Vagina (tissue), 2 donors: ENCODE results near the gene DOK6. TPM values are rescaled to one million over a fixed set of nuclear protein-coding genes. Genes with fewer than 3 reads are reported as not detected.

ENCODE experiments used
- DNase-seq, 2 donors: peaks; one replicate each; pipeline ENCODE4 v3.0.0-alpha.2; 2017; ENCODE audit errors: extremely low spot score in 2 of 2
- H3K27ac ChIP-seq: fragments of 200-600 bp; sonication (generic); one replicate; pipeline ENCODE4 v1.5.1; 2019
- H3K27me3 ChIP-seq: fragments of 200-600 bp; sonication (generic); one replicate; pipeline ENCODE4 v1.5.1; 2019
- H3K36me3 ChIP-seq, 2 donors: fragments of 200-600 bp; sonication (generic); one replicate each; pipeline ENCODE4 v1.5.1; 2017 to 2019
- H3K4me1 ChIP-seq: fragments of 200-600 bp; sonication (generic); one replicate; pipeline ENCODE4 v1.5.1; 2019
- H3K4me3 ChIP-seq, 2 donors: fragments of 200-600 bp; sonication (generic); 1 replicate in 1 of 2; 2 replicates in 1 of 2; pipeline ENCODE4 v1.5.1; 2016 to 2019
- H3K9me3 ChIP-seq: fragments of 200-600 bp; sonication (generic); one replicate; pipeline ENCODE4 v1.5.1; 2019
- CTCF ChIP-seq, 3 experiments: fragments of 450-650 bp in 2 of 3; fragments of 200-600 bp in 1 of 3; sonication (generic) in 1 of 3; IDR thresholded peaks; one replicate each; pipeline ENCODE4 v1.5.1; 2017 to 2019; ENCODE audit warnings: antibody characterized with exemption in 3 of 3, mild to moderate bottlenecking in 2 of 3, moderate library complexity in 2 of 3
- POLR2A ChIP-seq, 2 donors: fragments of 450-650 bp; IDR thresholded peaks; one replicate each; pipeline ENCODE4 v1.6.1; 2017; ENCODE audit warnings: antibody characterized with exemption in 2 of 2, mild to moderate bottlenecking in 2 of 2, moderate library complexity in 2 of 2
- POLR2AphosphoS5 ChIP-seq, 2 donors: sonication (generic); formaldehyde crosslinking; IDR thresholded peaks; one replicate each; pipeline ENCODE4 v1.9.0; 2017; ENCODE audit warnings: antibody characterized with exemption in 2 of 2, mild to moderate bottlenecking in 2 of 2, low read depth in 1 of 2; ENCODE audit not compliant: insufficient read depth in 1 of 2
- intact Hi-C: fragments of 100-400 bp; cut with DNase I; formaldehyde crosslinking; loops from one replicate; pipeline ENCODE4 v1.15.1; 2023
- total RNA-seq: library from RNA; depleted of rRNA; stranded (reverse); fragments of >200 nt; gene quantifications from one replicate; pipeline ENCODE4 v1.2.3, GENCODE V29; 2016

The DOK6 gene
- total RNA-seq, 1 donor from 2014 or later: 1.2 TPM

GRCh38 chr18:69597561-69597960, 196.9 kb downstream of the DOK6 start:
- no peak overlapping the region for H3K27ac ChIP-seq
- no peaks in the 10 kb centered on the region for H3K4me1 ChIP-seq
- no peak for DNase-seq
- no peak overlapping the region for H3K4me3 ChIP-seq
- TF ChIP-seq POLR2AphosphoS5 (IDR thresholded peaks at IDR 0.05; ENCODE audit: insufficient read depth in 1 of 2, low read depth in 1 of 2) (no peak), CTCF (IDR thresholded peaks at IDR 0.05) (no peak), POLR2A (IDR thresholded peaks at IDR 0.05) (no peak)
- H3K27me3 ChIP-seq: no peaks in the 10 kb centered on the region
- no peaks in the 10 kb centered on the region for H3K36me3 ChIP-seq
- no peaks in the 10 kb centered on the region for H3K9me3 ChIP-seq
- intact Hi-C loops: no loop called here

GRCh38 chr18:69599377-69599776, 198.7 kb downstream of the DOK6 start:
- no peaks in the 10 kb centered on the region for H3K27me3 ChIP-seq
- no peak for TF ChIP-seq POLR2A (IDR thresholded peaks at IDR 0.05)
- no peak for TF ChIP-seq CTCF (IDR thresholded peaks at IDR 0.05)
- TF ChIP-seq POLR2AphosphoS5 (IDR thresholded peaks at IDR 0.05; ENCODE audit: insufficient read depth in 1 of 2, low read depth in 1 of 2): no peak
- DNase-seq: no peak
- no peaks in the 10 kb centered on the region for H3K36me3 ChIP-seq
- H3K9me3 ChIP-seq: no peaks in the 10 kb centered on the region
- no peaks in the 10 kb centered on the region for H3K4me1 ChIP-seq
- no peak overlapping the region for H3K4me3 ChIP-seq
- H3K27ac ChIP-seq: no peak overlapping the region
- intact Hi-C loops: no loop called here

- TF ChIP-seq CTCF (IDR thresholded peaks at IDR 0.05): no peak
- TF ChIP-seq POLR2A (IDR thresholded peaks at IDR 0.05): no peak
- no peak for TF ChIP-seq POLR2AphosphoS5 (IDR thresholded peaks at IDR 0.05; ENCODE audit: insufficient read depth in 1 of 2, low read depth in 1 of 2)
- intact Hi-C loops: no loop called here
Observed at GRCh38 chr18:69612242-69612641, 211.6 kb downstream of the DOK6 start.

GRCh38 chr18:69616114-69616513, 215.4 kb downstream of the DOK6 start:
- intact Hi-C loops: no loop called here
- Histone ChIP-seq H3K27me3 (no peaks in the 10 kb centered on the region), H3K27ac (no peak overlapping the region), H3K4me1 (no peaks in the 10 kb centered on the region), H3K4me3 (no peak overlapping the region), H3K9me3 (no peaks in the 10 kb centered on the region), H3K36me3 (no peaks in the 10 kb centered on the region)
- DNase-seq: no peak
- TF ChIP-seq POLR2AphosphoS5 (IDR thresholded peaks at IDR 0.05; ENCODE audit: insufficient read depth in 1 of 2, low read depth in 1 of 2) (no peak), POLR2A (IDR thresholded peaks at IDR 0.05) (no peak), CTCF (IDR thresholded peaks at IDR 0.05) (no peak)

More at GRCh38 chr18:69612242-69612641, 211.6 kb downstream of the DOK6 start:
- H3K9me3 ChIP-seq: no peaks in the 10 kb centered on the region
- H3K27ac ChIP-seq: no peak overlapping the region
- H3K36me3 ChIP-seq: no peaks in the 10 kb centered on the region
- no peaks in the 10 kb centered on the region for H3K27me3 ChIP-seq
- DNase-seq: no peak
- no peaks in the 10 kb centered on the region for H3K4me1 ChIP-seq
- H3K4me3 ChIP-seq: no peak overlapping the region

- DNase-seq: no peak
- no peaks in the 10 kb centered on the region for H3K4me1 ChIP-seq
- H3K36me3 ChIP-seq: no peaks in the 10 kb centered on the region
- intact Hi-C loops: no loop called here
- H3K9me3 ChIP-seq: no peaks in the 10 kb centered on the region
- H3K27me3 ChIP-seq: no peaks in the 10 kb centered on the region
- H3K4me3 ChIP-seq: no peak overlapping the region
- no peak overlapping the region for H3K27ac ChIP-seq
- TF ChIP-seq POLR2A (IDR thresholded peaks at IDR 0.05): no peak
- no peak for TF ChIP-seq CTCF (IDR thresholded peaks at IDR 0.05)
- TF ChIP-seq POLR2AphosphoS5 (IDR thresholded peaks at IDR 0.05; ENCODE audit: insufficient read depth in 1 of 2, low read depth in 1 of 2): no peak
Observed at GRCh38 chr18:69617408-69617807, 216.7 kb downstream of the DOK6 start.
